ENCODE measurements around the gene IGF2R. TPM values are rescaled to one million over a fixed set of nuclear protein-coding genes. Genes with fewer than 3 reads are reported as not detected.

IGF2R gene
- total RNA-seq, 1 experiment from 2014 or later: 92.2 TPM

DNA sequence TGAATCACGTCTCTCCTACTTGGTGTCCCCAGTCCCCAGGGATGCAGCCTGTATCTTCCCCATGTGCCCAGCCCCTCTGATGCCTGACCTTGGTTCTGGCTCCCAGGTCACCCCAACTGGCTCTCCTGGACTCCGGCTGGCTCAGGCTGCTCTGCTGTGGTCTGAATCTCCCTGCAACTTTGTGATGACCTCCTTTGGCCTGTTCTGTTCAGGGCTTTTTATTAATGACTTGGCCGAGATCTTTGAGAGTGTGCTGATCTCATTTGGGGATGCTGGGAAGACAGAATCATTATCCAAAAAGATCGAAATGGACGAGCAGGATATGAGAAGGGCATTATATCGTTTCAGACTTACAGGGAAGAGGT lies 67.4 kb downstream of the IGF2R start:
- Histone ChIP-seq H3K27me3 (replicated peaks; ENCODE audit: control insufficient read depth, insufficient read depth, low read length) (no peaks in the 10 kb centered on the region), H3K9me3 (no peaks in the 10 kb centered on the region), H3K36me3 (ENCODE audit: control insufficient read depth, insufficient read depth, low read length) (peaks cover 1% of the 10 kb centered on the region; the same call in 1 of the 2 replicates), H3K4me1 (no peaks in the 10 kb centered on the region), H3K4me3 (ENCODE audit: low read depth, low read length) (no peak overlapping the region)
- H3K27ac Mint-ChIP-seq (ENCODE audit: unreplicated experiment): no peak overlapping the region
- H3K36me3 Mint-ChIP-seq (ENCODE audit: insufficient read depth, unreplicated experiment): peaks cover 82% of the 10 kb centered on the region
- no peak for DNase-seq
- POLR2A ChIA-PET: no interaction called here
- CTCF ChIA-PET: interaction anchor here (0.6 kb wide), 1 partner anchor 80 kb away, joined by 6 read pairs; no protein-coding TSS in a partner anchor
- H3K4me1 Mint-ChIP-seq (ENCODE audit: low read depth, unreplicated experiment): no peaks in the 10 kb centered on the region
- BruUV-seq (replicated peaks): no TSS peak
- H3K27me3 Mint-ChIP-seq (ENCODE audit: insufficient read depth, unreplicated experiment): no peaks in the 10 kb centered on the region
- TF ChIP-seq, protein P1, sequence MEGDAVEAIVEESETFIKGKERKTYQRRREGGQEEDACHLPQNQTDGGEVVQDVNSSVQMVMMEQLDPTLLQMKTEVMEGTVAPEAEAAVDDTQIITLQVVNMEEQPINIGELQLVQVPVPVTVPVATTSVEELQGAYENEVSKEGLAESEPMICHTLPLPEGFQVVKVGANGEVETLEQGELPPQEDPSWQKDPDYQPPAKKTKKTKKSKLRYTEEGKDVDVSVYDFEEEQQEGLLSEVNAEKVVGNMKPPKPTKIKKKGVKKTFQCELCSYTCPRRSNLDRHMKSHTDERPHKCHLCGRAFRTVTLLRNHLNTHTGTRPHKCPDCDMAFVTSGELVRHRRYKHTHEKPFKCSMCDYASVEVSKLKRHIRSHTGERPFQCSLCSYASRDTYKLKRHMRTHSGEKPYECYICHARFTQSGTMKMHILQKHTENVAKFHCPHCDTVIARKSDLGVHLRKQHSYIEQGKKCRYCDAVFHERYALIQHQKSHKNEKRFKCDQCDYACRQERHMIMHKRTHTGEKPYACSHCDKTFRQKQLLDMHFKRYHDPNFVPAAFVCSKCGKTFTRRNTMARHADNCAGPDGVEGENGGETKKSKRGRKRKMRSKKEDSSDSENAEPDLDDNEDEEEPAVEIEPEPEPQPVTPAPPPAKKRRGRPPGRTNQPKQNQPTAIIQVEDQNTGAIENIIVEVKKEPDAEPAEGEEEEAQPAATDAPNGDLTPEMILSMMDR (IDR thresholded peaks at IDR 0.05; ENCODE audit: insufficient read depth in 1 of 2, low read depth in 1 of 2, low read length in 1 of 2, severe bottlenecking in 1 of 2, unreplicated experiment in 1 of 2): no peak
- H3K9me3 Mint-ChIP-seq (ENCODE audit: unreplicated experiment): no peaks in the 10 kb centered on the region
- H3K4me3 Mint-ChIP-seq (ENCODE audit: unreplicated experiment): no peak overlapping the region
- intact Hi-C loops (cut with micrococcal nuclease; ENCODE audit: unreplicated experiment): no loop called here

DNA sequence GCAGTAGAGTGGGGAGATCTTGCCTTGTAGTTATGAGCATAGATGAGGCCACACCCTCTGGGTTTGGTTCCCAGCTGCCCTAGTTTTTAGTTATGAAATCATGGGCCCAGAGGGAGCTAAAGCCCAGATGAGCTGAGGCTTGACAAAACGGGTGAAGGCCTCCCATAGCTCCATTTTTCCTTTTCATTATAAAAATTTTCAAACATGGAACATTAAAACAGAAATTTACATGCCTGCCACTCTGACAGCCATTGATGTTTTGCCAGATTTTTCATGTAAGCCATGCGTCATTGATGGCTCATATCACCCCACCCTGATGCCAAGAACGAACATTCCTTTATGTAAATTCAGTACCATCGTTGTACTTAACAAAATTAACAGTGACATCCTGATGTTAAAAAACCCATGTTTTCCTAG lies 67.9 kb downstream of the IGF2R start:
- ChIA-PET CTCF (interaction anchor here (0.6 kb wide), 1 partner anchor 80 kb away, joined by 6 read pairs; no protein-coding TSS in a partner anchor), POLR2A (no interaction called here)
- H3K9me3 ChIP-seq: no peaks in the 10 kb centered on the region
- H3K4me3 Mint-ChIP-seq (ENCODE audit: unreplicated experiment): no peak overlapping the region
- BruUV-seq (replicated peaks): no TSS peak
- no peaks in the 10 kb centered on the region for H3K27me3 ChIP-seq (replicated peaks; ENCODE audit: control insufficient read depth, insufficient read depth, low read length)
- TF ChIP-seq, protein P1 (IDR thresholded peaks at IDR 0.05; ENCODE audit: insufficient read depth in 1 of 2, low read depth in 1 of 2, low read length in 1 of 2, severe bottlenecking in 1 of 2, unreplicated experiment in 1 of 2): no peak
- H3K27ac Mint-ChIP-seq (ENCODE audit: unreplicated experiment): no peak overlapping the region
- H3K36me3 ChIP-seq (ENCODE audit: control insufficient read depth, insufficient read depth, low read length): peaks cover 1% of the 10 kb centered on the region; the same call in 1 of the 2 replicates
- H3K4me3 ChIP-seq (ENCODE audit: low read depth, low read length): no peak overlapping the region
- peaks cover 77% of the 10 kb centered on the region for H3K36me3 Mint-ChIP-seq (ENCODE audit: insufficient read depth, unreplicated experiment)
- H3K4me1 Mint-ChIP-seq (ENCODE audit: low read depth, unreplicated experiment): no peaks in the 10 kb centered on the region
- DNase-seq: no peak
- intact Hi-C loops (cut with micrococcal nuclease; ENCODE audit: unreplicated experiment): no loop called here
- no peaks in the 10 kb centered on the region for H3K9me3 Mint-ChIP-seq (ENCODE audit: unreplicated experiment)
- H3K4me1 ChIP-seq: no peaks in the 10 kb centered on the region
- no peaks in the 10 kb centered on the region for H3K27me3 Mint-ChIP-seq (ENCODE audit: insufficient read depth, unreplicated experiment)

- Mint-ChIP-seq H3K27me3 (ENCODE audit: insufficient read depth, unreplicated experiment) (no peaks in the 10 kb centered on the region), H3K4me1 (ENCODE audit: low read depth, unreplicated experiment) (no peaks in the 10 kb centered on the region), H3K36me3 (ENCODE audit: insufficient read depth, unreplicated experiment) (peaks cover 73% of the 10 kb centered on the region), H3K27ac (ENCODE audit: unreplicated experiment) (no peak overlapping the region), H3K9me3 (ENCODE audit: unreplicated experiment) (no peaks in the 10 kb centered on the region), H3K4me3 (ENCODE audit: unreplicated experiment) (no peak overlapping the region)
- POLR2A ChIA-PET: no interaction called here
- no TSS peak for BruUV-seq (replicated peaks)
- Histone ChIP-seq H3K27me3 (replicated peaks; ENCODE audit: control insufficient read depth, insufficient read depth, low read length) (no peaks in the 10 kb centered on the region), H3K4me3 (ENCODE audit: low read depth, low read length) (no peak overlapping the region), H3K36me3 (ENCODE audit: control insufficient read depth, insufficient read depth, low read length) (no peaks in the 10 kb centered on the region; the same call in 1 of the 2 replicates), H3K9me3 (no peaks in the 10 kb centered on the region), H3K4me1 (peaks cover 4% of the 10 kb centered on the region; the same call in 1 of the 2 replicates)
- no peak for DNase-seq
- intact Hi-C loops (cut with micrococcal nuclease; ENCODE audit: unreplicated experiment): no loop called here
- CTCF ChIA-PET: no interaction called here
- TF ChIP-seq, protein P1 (IDR thresholded peaks at IDR 0.05; ENCODE audit: insufficient read depth in 1 of 2, low read depth in 1 of 2, low read length in 1 of 2, severe bottlenecking in 1 of 2, unreplicated experiment in 1 of 2): no peak
Measured at GRCh38 chr6:160038479-160038878, 69.6 kb downstream of the IGF2R start.
